ENCODE data around the gene HOXB6. TPM values are rescaled to one million over a fixed set of nuclear protein-coding genes. Genes with fewer than 3 reads are reported as not detected.

HOXB6 gene
- total RNA-seq, 2 experiments from 2014 or later: 0.60 to 0.68 TPM

GRCh38 chr17:48548523-48549280 is 56.1 kb downstream of the HOXB6 start:
- Mint-ChIP-seq H3K27ac (peak overlapping the region; percentile 74), H3K27me3 (peaks cover 12% of the 10 kb centered on the region), H3K9me3 (no peaks in the 10 kb centered on the region), H3K4me3 (peak overlapping the region; percentile 49), H3K36me3 (ENCODE audit: low read depth) (peaks cover 10% of the 10 kb centered on the region), H3K4me1 (peaks cover 40% of the 10 kb centered on the region)
- ChIA-PET POLR2A (interaction anchor here (0.6 to 2.6 kb wide), 5 partner anchors 8 to 43 kb away, joined by 3 to 12 read pairs (median 5); no protein-coding TSS in a partner anchor), CTCF (no interaction called here)
- DNase-seq: no peak

GRCh38 chr17:48547808-48548522 is 56.8 kb downstream of the HOXB6 start:
- Mint-ChIP-seq H3K27ac (peak overlapping the region; percentile 74), H3K27me3 (peaks cover 14% of the 10 kb centered on the region), H3K9me3 (no peaks in the 10 kb centered on the region), H3K4me1 (peaks cover 40% of the 10 kb centered on the region), H3K4me3 (peak overlapping the region; percentile 54), H3K36me3 (ENCODE audit: low read depth) (peaks cover 13% of the 10 kb centered on the region)
- ChIA-PET POLR2A (interaction anchor here (1.5 to 2.6 kb wide), 3 partner anchors 8 to 43 kb away, joined by 5 to 12 read pairs (median 5); no protein-coding TSS in a partner anchor), CTCF (interaction anchor here (0.6 to 0.8 kb wide), 3 partner anchors 12 to 363 kb away, joined by 3 to 5 read pairs (median 3); no protein-coding TSS in a partner anchor)
- DNase-seq: peak; percentile 58

- Mint-ChIP-seq H3K4me1 (peaks cover 43% of the 10 kb centered on the region), H3K9me3 (no peaks in the 10 kb centered on the region), H3K27ac (peak overlapping the region; percentile 74), H3K4me3 (peak overlapping the region; percentile 54), H3K27me3 (peaks cover 20% of the 10 kb centered on the region), H3K36me3 (ENCODE audit: low read depth) (peaks cover 18% of the 10 kb centered on the region)
- DNase-seq: peak; percentile 27
- POLR2A ChIA-PET: interaction anchor here (0.6 to 2.6 kb wide), 6 partner anchors 9 to 47 kb away, joined by 3 to 12 read pairs (median 4); no protein-coding TSS in a partner anchor
- CTCF ChIA-PET: interaction anchor here (0.7 to 0.8 kb wide), 5 partner anchors 10 to 362 kb away, joined by 3 to 5 read pairs (median 3); no protein-coding TSS in a partner anchor
Observed at GRCh38 chr17:48546924-48547807, 57.6 kb downstream of the HOXB6 start.

GRCh38 chr17:48546137-48546923 is 58.5 kb downstream of the HOXB6 start:
- Mint-ChIP-seq H3K9me3 (no peaks in the 10 kb centered on the region), H3K27ac (peak overlapping the region; percentile 74), H3K4me1 (peaks cover 48% of the 10 kb centered on the region), H3K36me3 (ENCODE audit: low read depth) (peaks cover 23% of the 10 kb centered on the region), H3K27me3 (peaks cover 25% of the 10 kb centered on the region), H3K4me3 (peak overlapping the region; percentile 54)
- DNase-seq: no peak
- CTCF ChIA-PET: interaction anchor here (0.7 to 1.7 kb wide), 4 partner anchors 11 to 194 kb away, joined by 3 to 5 read pairs (median 4); no protein-coding TSS in a partner anchor
- POLR2A ChIA-PET: interaction anchor here (0.6 to 2.6 kb wide), 6 partner anchors 9 to 46 kb away, joined by 3 to 12 read pairs (median 4); no protein-coding TSS in a partner anchor

Other genes with a start within 250 kb of the HOXB6 start
- 100 to 1,000 TPM; 132 to 133 TPM for gene SKAP1, start 174.8 kb downstream of the HOXB6 start, total RNA-seq
- gene HOXB1, start 74.0 kb downstream of the HOXB6 start, total RNA-seq: not detected
- gene HOXB2, start 59.9 kb downstream of the HOXB6 start, total RNA-seq: 10 to 100 TPM; 20.3 to 20.9 TPM
- 1 to 10 TPM; 6.2 to 7.0 TPM for gene HOXB4, start 26.6 kb downstream of the HOXB6 start, total RNA-seq
- gene HOXB3, start 14.7 kb downstream of the HOXB6 start, total RNA-seq: 10 to 100 TPM; 10.8 to 12.1 TPM
- gene HOXB5, start 11.2 kb downstream of the HOXB6 start, total RNA-seq: under 1 TPM in 1 of 2 experiments, not detected in 1; 0.20 TPM
- 1 to 10 TPM; 1.6 to 1.7 TPM for gene HOXB7, start 6.0 kb upstream of the HOXB6 start, total RNA-seq
- not detected for gene HOXB8, start 10.3 kb upstream of the HOXB6 start, total RNA-seq
- 1 to 10 TPM in 1 of 2 experiments, under 1 TPM in 1; 0.88 to 1.4 TPM for gene HOXB9, start 21.4 kb upstream of the HOXB6 start, total RNA-seq
- not detected for gene PRAC1, start 117.5 kb upstream of the HOXB6 start, total RNA-seq
- gene PRAC2, start 118.2 kb upstream of the HOXB6 start, total RNA-seq: not detected
- not detected for gene HOXB13, start 123.8 kb upstream of the HOXB6 start, total RNA-seq
- gene TTLL6, start 212.2 kb upstream of the HOXB6 start, total RNA-seq: not detected
- gene CALCOCO2, start 226.0 kb upstream of the HOXB6 start, total RNA-seq: 100 to 1,000 TPM; 162 to 176 TPM

All from activated CD4-positive, alpha-beta memory T cell treated with anti-CD3 and anti-CD28 coated beads, Interleukin-2, amount 10 ng/mL, durations not matched to agents 7 days and 5 days (primary cell).